WTC11 (cell line): Measurements from ENCODE around the gene EFCC1. TPM values are rescaled to one million over a fixed set of nuclear protein-coding genes. Genes with fewer than 3 reads are reported as not detected.

ENCODE experiments used
- ATAC-seq: fragments of 200-7000 bp; cut with Tn5 transposase; 2 replicates; pipeline ENCODE4 v1.10.0; 2021; ENCODE audit warnings: mild to moderate bottlenecking, moderate library complexity
- CTCF ChIA-PET: fragments of 300-600 bp; sonication (Branson Sonifier 250); formaldehyde crosslinking; loops from one replicate; lab custom pipeline; 2021; ENCODE audit warnings: antibody characterized with exemption; lab: Charles Lee
- POLR2A ChIA-PET: fragments of 350-600 bp; sonication (Branson Sonifier 250); formaldehyde crosslinking; loops from one replicate; lab custom pipeline; 2021; ENCODE audit warnings: antibody characterized with exemption; lab: Charles Lee
- DNase-seq: peaks from one replicate; pipeline ENCODE4 v3.0.0; 2021; ENCODE audit warnings: low spot score
- H3K27ac Mint-ChIP-seq: 2 replicates; pipeline ENCODE4 v1.8.0; 2021; ENCODE audit warnings: mixed read lengths
- H3K27me3 Mint-ChIP-seq: 2 replicates; pipeline ENCODE4 v1.8.0; 2021; ENCODE audit warnings: low read depth, mild to moderate bottlenecking, moderate library complexity, mixed read lengths
- H3K36me3 Mint-ChIP-seq: 2 replicates; pipeline ENCODE4 v1.8.0; 2021; ENCODE audit warnings: mixed read lengths
- H3K4me1 Mint-ChIP-seq: 2 replicates; pipeline ENCODE4 v1.8.0; 2022; ENCODE audit warnings: mixed read lengths
- H3K4me3 Mint-ChIP-seq: 2 replicates; pipeline ENCODE4 v1.8.0; 2021; ENCODE audit warnings: mild to moderate bottlenecking, moderate library complexity, mixed read lengths
- H3K9me3 Mint-ChIP-seq: 2 replicates; pipeline ENCODE4 v1.8.0; 2021; ENCODE audit warnings: mixed read lengths
- ARID4B ChIP-seq: sonication (generic); formaldehyde crosslinking; IDR thresholded peaks from 2 replicates; pipeline ENCODE4 v1.8.0; 2023; ENCODE audit warnings: missing genetic modification reagents, mild to moderate bottlenecking, borderline replicate concordance
- ATF3 ChIP-seq: sonication (generic); formaldehyde crosslinking; conservative IDR thresholded peaks from 2 replicates; pipeline ENCODE4 v1.8.1; 2022; ENCODE audit warnings: mild to moderate bottlenecking, missing genetic modification reagents
- E2F5 ChIP-seq: sonication (generic); formaldehyde crosslinking; IDR thresholded peaks from 2 replicates; pipeline ENCODE4 v1.8.1; 2022; ENCODE audit warnings: mild to moderate bottlenecking, moderate library complexity, missing genetic modification reagents
- ELF4 ChIP-seq: sonication (generic); formaldehyde crosslinking; IDR thresholded peaks from 2 replicates; pipeline ENCODE4 v1.8.1; 2022; ENCODE audit warnings: low read depth, mild to moderate bottlenecking, moderate library complexity, missing genetic modification reagents
- ERG ChIP-seq: fragments of 250-450 bp; sonication (Bioruptor Pico); IDR thresholded peaks from 2 replicates; pipeline ENCODE4 v1.8.0; 2021; ENCODE audit warnings: mild to moderate bottlenecking
- JUN ChIP-seq: sonication (generic); formaldehyde crosslinking; IDR thresholded peaks from 2 replicates; pipeline ENCODE4 v1.8.0; 2023; ENCODE audit warnings: mild to moderate bottlenecking, missing genetic modification reagents
- MLX ChIP-seq: sonication (generic); formaldehyde crosslinking; IDR thresholded peaks from 2 replicates; pipeline ENCODE4 v1.8.1; 2023; ENCODE audit warnings: mild to moderate bottlenecking, missing genetic modification reagents, moderate library complexity
- NR1H2 ChIP-seq: sonication (generic); formaldehyde crosslinking; IDR thresholded peaks from 2 replicates; pipeline ENCODE4 v1.9.0; 2021; ENCODE audit warnings: mild to moderate bottlenecking, moderate library complexity, missing genetic modification reagents
- SOX15 ChIP-seq: fragments of 250-450 bp; sonication (Bioruptor Pico); IDR thresholded peaks from 2 replicates; pipeline ENCODE4 v1.9.0; 2021; ENCODE audit warnings: mild to moderate bottlenecking
- TP53 ChIP-seq: sonication (generic); formaldehyde crosslinking; IDR thresholded peaks from 2 replicates; pipeline ENCODE4 v1.8.1; 2023; ENCODE audit warnings: mild to moderate bottlenecking, missing genetic modification reagents
- ZNF396 ChIP-seq: fragments of 250-450 bp; sonication (Bioruptor Pico); IDR thresholded peaks from 2 replicates; pipeline ENCODE4 v1.8.0; 2021; ENCODE audit warnings: mild to moderate bottlenecking, moderate library complexity, borderline replicate concordance
- ZNF416 ChIP-seq: fragments of 250-450 bp; sonication (Bioruptor Pico); IDR thresholded peaks from 2 replicates; pipeline ENCODE4 v1.9.0; 2021; ENCODE audit warnings: mild to moderate bottlenecking, inconsistent platforms
- ZNF423 ChIP-seq: fragments of 250-450 bp; sonication (Bioruptor Pico); IDR thresholded peaks from 2 replicates; pipeline ENCODE4 v2.1.2; 2022; ENCODE audit warnings: mild to moderate bottlenecking, moderate library complexity
- ZNF425 ChIP-seq: fragments of 250-450 bp; sonication (Bioruptor Pico); conservative IDR thresholded peaks from 2 replicates; pipeline ENCODE4 v1.9.0; 2021; ENCODE audit warnings: mild to moderate bottlenecking
- ZSCAN18 ChIP-seq: fragments of 250-450 bp; sonication (Bioruptor Pico); IDR thresholded peaks from 2 replicates; pipeline ENCODE4 v2.1.2; 2022; ENCODE audit warnings: mild to moderate bottlenecking, moderate library complexity
- total RNA-seq: library from RNA; stranded (reverse); gene quantifications from 3 replicates; pipeline ENCODE4 v1.2.3, GENCODE V29; 2021

Gene EFCC1
- total RNA-seq, 1 experiment from 2014 or later, result 0.31 TPM

GRCh38 chr3:129018271-129018670 lies 17.2 kb downstream of the EFCC1 start (continued):
- TF ChIP-seq ZSCAN18 (CRISPR knock-in tag) (no peak), ATF3 (CRISPR knock-in tag) (no peak), NR1H2 (no peak), TP53 (CRISPR knock-in tag) (no peak), E2F5 (CRISPR knock-in tag) (no peak), ZNF416 (CRISPR knock-in tag) (no peak), ZNF423 (no peak), MLX (CRISPR knock-in tag) (no peak), ARID4B (CRISPR knock-in tag) (no peak), ELF4 (CRISPR knock-in tag) (no peak), ZNF425 (CRISPR knock-in tag) (no peak), ZNF396 (no peak)

GRCh38 chr3:129018751-129019150 lies 17.6 kb downstream of the EFCC1 start:
- no peaks in the 10 kb centered on the region for H3K36me3 Mint-ChIP-seq
- H3K27me3 Mint-ChIP-seq, result peaks cover 5% of the 10 kb centered on the region
- no peak overlapping the region for H3K27ac Mint-ChIP-seq
- TF ChIP-seq SOX15 (no peak), JUN (CRISPR knock-in tag) (no peak), MLX (CRISPR knock-in tag) (no peak), ERG (CRISPR knock-in tag) (no peak)
- TF ChIP-seq, all 79 proteins: peak for 0
- ChIA-PET POLR2A (no interaction called here), CTCF (interaction anchor here (1.1 kb wide), 1 partner anchor 49 kb away, joined by 3 read pairs; no protein-coding TSS in a partner anchor)
- DNase-seq, result no peak
- Mint-ChIP-seq H3K4me3 (no peak overlapping the region), H3K9me3 (no peaks in the 10 kb centered on the region), H3K4me1 (peaks cover 7% of the 10 kb centered on the region)
- ATAC-seq, result no peak
